ENCODE results near the gene PDK3.

The PDK3 gene

DNA sequence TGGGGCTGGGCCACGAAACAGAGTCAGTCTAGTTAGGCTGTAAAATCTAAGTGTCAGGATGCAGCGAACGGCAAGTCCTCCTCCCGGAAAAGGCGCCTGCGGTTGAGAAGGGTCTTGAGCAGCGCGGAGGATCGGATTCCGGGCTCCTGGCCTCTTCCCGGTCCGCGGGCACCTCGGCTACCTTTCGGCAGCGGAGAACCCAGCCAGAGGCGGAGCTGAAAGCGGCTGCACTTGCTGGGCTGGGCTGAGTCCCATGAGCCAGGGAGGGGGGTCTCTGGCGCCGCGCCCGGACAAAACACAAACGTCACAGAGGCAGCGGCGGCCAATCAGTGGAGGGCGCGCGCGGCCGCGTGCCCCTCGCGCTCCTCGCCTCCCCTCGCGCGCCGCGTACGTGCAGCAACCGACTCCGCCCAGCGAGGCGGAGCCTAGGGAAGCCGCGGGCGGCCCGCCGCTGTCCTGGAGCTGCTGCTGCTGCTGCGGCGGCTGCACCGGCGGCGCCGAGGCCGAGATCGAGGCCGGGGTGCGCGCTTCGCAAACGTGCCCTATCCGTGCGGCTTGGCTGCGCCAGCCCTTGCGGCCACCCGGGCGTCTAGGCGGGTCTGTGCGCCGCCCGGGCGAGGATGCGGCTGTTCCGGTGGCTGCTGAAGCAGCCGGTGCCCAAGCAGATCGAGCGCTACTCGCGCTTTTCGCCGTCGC, at the start of gene PDK3:
Gene PDK3 (plus strand): TSS at position 451 of the 696 bp plus-strand sequence. CDS start 170 bp downstream, at position 621.
- H3K9me3 ChIP-seq, result no peaks in the 10 kb centered on the region

DNA sequence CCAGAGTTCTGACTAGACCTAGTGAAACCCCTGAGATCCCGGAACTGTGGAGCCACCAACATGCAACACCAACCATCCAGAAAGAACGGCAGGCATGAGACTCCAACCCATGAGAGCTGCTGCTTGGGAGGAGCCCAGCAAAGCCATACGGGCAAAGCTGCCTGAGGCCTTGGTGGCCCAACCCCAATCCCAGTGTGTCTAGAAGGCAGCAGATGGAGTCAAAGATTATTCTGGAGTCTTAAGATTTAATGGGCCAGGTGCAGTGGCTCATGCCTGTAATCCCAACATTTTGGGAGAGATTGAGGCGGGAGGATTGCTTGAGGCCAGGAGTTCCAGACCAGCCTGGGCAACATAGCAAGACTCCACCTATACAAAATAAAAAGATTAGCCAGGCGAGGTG, 49.2 kb upstream of the PDK3 start:
- Histone ChIP-seq H3K36me3 (no peaks in the 10 kb centered on the region), H3K27me3 (no peaks in the 10 kb centered on the region), H3K9me3 (no peaks in the 10 kb centered on the region), H3K4me3 (ENCODE audit: low read depth in 1 of 2, low read length in 1 of 2) (no peak overlapping the region), H3K4me1 (ENCODE audit: control insufficient read depth in 1 of 2, insufficient read depth in 1 of 2, low read depth in 1 of 2, low read length in 1 of 2) (no peaks in the 10 kb centered on the region), H3K27ac (no peak overlapping the region)
- TF ChIP-seq, protein P1, sequence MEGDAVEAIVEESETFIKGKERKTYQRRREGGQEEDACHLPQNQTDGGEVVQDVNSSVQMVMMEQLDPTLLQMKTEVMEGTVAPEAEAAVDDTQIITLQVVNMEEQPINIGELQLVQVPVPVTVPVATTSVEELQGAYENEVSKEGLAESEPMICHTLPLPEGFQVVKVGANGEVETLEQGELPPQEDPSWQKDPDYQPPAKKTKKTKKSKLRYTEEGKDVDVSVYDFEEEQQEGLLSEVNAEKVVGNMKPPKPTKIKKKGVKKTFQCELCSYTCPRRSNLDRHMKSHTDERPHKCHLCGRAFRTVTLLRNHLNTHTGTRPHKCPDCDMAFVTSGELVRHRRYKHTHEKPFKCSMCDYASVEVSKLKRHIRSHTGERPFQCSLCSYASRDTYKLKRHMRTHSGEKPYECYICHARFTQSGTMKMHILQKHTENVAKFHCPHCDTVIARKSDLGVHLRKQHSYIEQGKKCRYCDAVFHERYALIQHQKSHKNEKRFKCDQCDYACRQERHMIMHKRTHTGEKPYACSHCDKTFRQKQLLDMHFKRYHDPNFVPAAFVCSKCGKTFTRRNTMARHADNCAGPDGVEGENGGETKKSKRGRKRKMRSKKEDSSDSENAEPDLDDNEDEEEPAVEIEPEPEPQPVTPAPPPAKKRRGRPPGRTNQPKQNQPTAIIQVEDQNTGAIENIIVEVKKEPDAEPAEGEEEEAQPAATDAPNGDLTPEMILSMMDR (IDR thresholded peaks at IDR 0.05), result no peak

More for the DNA sequence above, at the start of gene PDK3:
- peak within 1 kb of the TSS; percentile 91 for H3K27ac ChIP-seq
- peaks cover 26 to 36% of the 10 kb centered on the region in 2 experiments for H3K4me1 ChIP-seq (ENCODE audit: control insufficient read depth in 1 of 2, insufficient read depth in 1 of 2, low read depth in 1 of 2, low read length in 1 of 2)
- TF ChIP-seq, protein P1 (IDR thresholded peaks at IDR 0.05), result no peak
- peak within 1 kb of the TSS; percentile 74 to 76 for H3K4me3 ChIP-seq (ENCODE audit: low read depth in 1 of 2, low read length in 1 of 2)
- H3K36me3 ChIP-seq, result no peaks in the 10 kb centered on the region
- no peaks in the 10 kb centered on the region for H3K27me3 ChIP-seq

DNA sequence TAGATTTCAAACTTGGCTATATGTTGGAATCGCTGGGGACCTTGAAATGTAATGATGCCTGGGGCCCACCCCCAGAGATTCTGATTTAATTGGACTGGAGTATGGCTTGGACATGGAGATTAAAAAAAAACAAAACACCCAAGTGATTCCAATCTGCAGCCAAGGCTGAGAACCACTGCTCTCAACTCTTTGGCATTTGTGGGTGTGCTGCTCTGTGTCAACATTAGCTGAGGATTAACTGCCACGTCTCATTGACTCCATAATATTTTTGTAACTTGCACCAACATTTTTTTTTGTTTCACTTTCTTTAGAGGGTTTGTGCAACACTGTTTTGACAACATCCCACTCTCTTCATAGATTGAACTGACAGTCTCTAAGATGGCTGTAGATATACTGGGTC, 41.1 kb upstream of the PDK3 start:
- no peak overlapping the region for H3K27ac ChIP-seq
- no peaks in the 10 kb centered on the region for H3K36me3 ChIP-seq
- H3K9me3 ChIP-seq, result no peaks in the 10 kb centered on the region
- H3K4me3 ChIP-seq (ENCODE audit: low read depth in 1 of 2, low read length in 1 of 2), result no peak overlapping the region
- H3K4me1 ChIP-seq (ENCODE audit: control insufficient read depth in 1 of 2, insufficient read depth in 1 of 2, low read depth in 1 of 2, low read length in 1 of 2), result no peaks in the 10 kb centered on the region
- TF ChIP-seq, protein P1 (IDR thresholded peaks at IDR 0.05), result no peak
- H3K27me3 ChIP-seq, result no peaks in the 10 kb centered on the region

DNA sequence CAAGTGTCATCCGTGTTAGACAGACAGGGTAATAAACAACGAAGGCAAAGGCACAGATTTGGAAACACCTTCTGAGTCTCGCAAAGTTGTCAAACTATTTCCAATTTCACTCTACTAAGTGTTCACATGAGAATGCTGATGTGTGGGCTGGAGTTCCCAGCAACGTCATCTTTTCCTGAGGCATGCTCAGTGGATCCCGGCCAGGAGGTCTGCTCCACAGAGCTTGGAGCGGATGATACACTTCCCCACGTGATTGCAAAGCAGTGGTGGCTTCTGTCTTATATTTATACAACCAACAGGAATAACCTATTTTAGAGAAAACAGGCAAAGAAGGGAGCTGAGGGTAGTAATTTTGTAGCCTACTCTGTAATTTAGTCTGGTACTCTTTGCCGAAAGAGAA, 40.1 kb upstream of the PDK3 start:
- H3K4me1 ChIP-seq (ENCODE audit: control insufficient read depth in 1 of 2, insufficient read depth in 1 of 2, low read depth in 1 of 2, low read length in 1 of 2), result no peaks in the 10 kb centered on the region
- no peaks in the 10 kb centered on the region for H3K36me3 ChIP-seq
- H3K27me3 ChIP-seq, result no peaks in the 10 kb centered on the region
- TF ChIP-seq, protein P1 (IDR thresholded peaks at IDR 0.05), result no peak
- no peak overlapping the region for H3K27ac ChIP-seq
- no peaks in the 10 kb centered on the region for H3K9me3 ChIP-seq
- no peak overlapping the region for H3K4me3 ChIP-seq (ENCODE audit: low read depth in 1 of 2, low read length in 1 of 2)

DNA sequence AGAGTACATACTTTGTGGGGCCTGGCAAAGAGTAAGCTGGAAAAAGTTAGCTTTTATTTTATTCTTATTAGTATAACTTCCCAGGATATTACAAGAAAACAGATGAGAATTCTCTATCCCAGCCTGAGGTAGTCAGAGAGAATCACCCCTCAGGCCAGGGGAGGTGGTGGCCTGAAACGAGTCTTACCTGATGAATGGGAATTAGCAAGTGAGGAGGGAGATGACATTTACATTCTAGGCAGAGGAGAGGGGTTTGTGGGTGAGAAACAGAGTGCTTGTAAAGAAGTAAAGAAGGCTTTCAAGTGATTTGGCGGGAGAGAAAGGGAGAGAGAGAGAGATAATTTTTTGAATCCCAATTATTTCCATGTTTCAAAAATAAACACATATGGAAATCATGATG, 39.3 kb upstream of the PDK3 start:
- no peaks in the 10 kb centered on the region for H3K9me3 ChIP-seq
- no peak overlapping the region for H3K4me3 ChIP-seq (ENCODE audit: low read depth in 1 of 2, low read length in 1 of 2)
- TF ChIP-seq, protein P1 (IDR thresholded peaks at IDR 0.05), result no peak
- H3K27ac ChIP-seq, result no peak overlapping the region
- no peaks in the 10 kb centered on the region for H3K36me3 ChIP-seq
- no peaks in the 10 kb centered on the region for H3K27me3 ChIP-seq
- no peaks in the 10 kb centered on the region for H3K4me1 ChIP-seq (ENCODE audit: control insufficient read depth in 1 of 2, insufficient read depth in 1 of 2, low read depth in 1 of 2, low read length in 1 of 2)

All from neutrophil (primary cell).